ENCODE measurements around the gene AATF.

The AATF gene

GRCh38 chr17:37087683-37088082, 138.9 kb downstream of the AATF start:
- no peak for TF ChIP-seq CTCF (conservative IDR thresholded peaks at IDR 0.05; ENCODE audit: low read length)
- DNase-seq (ENCODE audit: low read depth) = no peak
- no peak overlapping the region for H3K4me3 ChIP-seq (ENCODE audit: low read length)

GRCh38 chr17:37088459-37088858, 139.7 kb downstream of the AATF start:
- no peak overlapping the region for H3K4me3 ChIP-seq (ENCODE audit: low read length)
- TF ChIP-seq CTCF (conservative IDR thresholded peaks at IDR 0.05; ENCODE audit: low read length) = no peak
- no peak for DNase-seq (ENCODE audit: low read depth)

- no peak for TF ChIP-seq CTCF (conservative IDR thresholded peaks at IDR 0.05; ENCODE audit: low read length)
- no peak overlapping the region for H3K4me3 ChIP-seq (ENCODE audit: low read length)
- no peak for DNase-seq (ENCODE audit: low read depth)
Measured at GRCh38 chr17:37088913-37089312, 140.2 kb downstream of the AATF start.

GRCh38 chr17:37089956-37090355, 141.2 kb downstream of the AATF start:
- no peak for TF ChIP-seq CTCF (conservative IDR thresholded peaks at IDR 0.05; ENCODE audit: low read length)

GRCh38 chr17:37090941-37091340, 142.2 kb downstream of the AATF start:
- H3K4me3 ChIP-seq (ENCODE audit: low read length) = no peak overlapping the region
- DNase-seq (ENCODE audit: low read depth) = no peak
- TF ChIP-seq CTCF (conservative IDR thresholded peaks at IDR 0.05; ENCODE audit: low read length) = no peak

More at GRCh38 chr17:37089956-37090355, 141.2 kb downstream of the AATF start:
- no peak for DNase-seq (ENCODE audit: low read depth)
- no peak overlapping the region for H3K4me3 ChIP-seq (ENCODE audit: low read length)

GRCh38 chr17:37092071-37092470, 143.3 kb downstream of the AATF start:
- no peak for TF ChIP-seq CTCF (conservative IDR thresholded peaks at IDR 0.05; ENCODE audit: low read length)
- no peak overlapping the region for H3K4me3 ChIP-seq (ENCODE audit: low read length)
- DNase-seq (ENCODE audit: low read depth) = no peak

- H3K4me3 ChIP-seq (ENCODE audit: low read length) = no peak overlapping the region
- DNase-seq (ENCODE audit: low read depth) = no peak
- no peak for TF ChIP-seq CTCF (conservative IDR thresholded peaks at IDR 0.05; ENCODE audit: low read length)
Measured at GRCh38 chr17:37092701-37093100, 143.9 kb downstream of the AATF start.

Data from AG10803 (cell line).